NCI-H2029 (cell line): Measurements from ENCODE around the gene EPHB1.

Source experiments
- DNase-seq: peaks from one replicate; lab custom pipeline; 2025; lab: John Stamatoyannopoulos, UW

The EPHB1 gene

GRCh38 chr3:134794950-134795745 is at the start of gene EPHB1:
TSS of gene EPHB1 (plus strand) at chr3:134795260.
- peak; percentile 88 for DNase-seq

GRCh38 chr3:134748698-134749097 is 46.4 kb upstream of the EPHB1 start:
- no peak for DNase-seq

GRCh38 chr3:134749174-134749573 is 45.9 kb upstream of the EPHB1 start:
- DNase-seq: no peak

GRCh38 chr3:134749802-134750553 is 45.1 kb upstream of the EPHB1 start:
- no peak for DNase-seq

- DNase-seq: no peak
Measured at GRCh38 chr3:134751831-134752230, 43.2 kb upstream of the EPHB1 start.

GRCh38 chr3:134752761-134753461 is 42.1 kb upstream of the EPHB1 start:
- DNase-seq: no peak

- no peak for DNase-seq
Measured at GRCh38 chr3:134753999-134754742, 40.9 kb upstream of the EPHB1 start.

GRCh38 chr3:134754768-134755559 is 40.1 kb upstream of the EPHB1 start:
- no peak for DNase-seq

GRCh38 chr3:134755821-134756220 is 39.2 kb upstream of the EPHB1 start:
- DNase-seq: no peak

- DNase-seq: no peak
Measured at GRCh38 chr3:134757549-134758069, 37.5 kb upstream of the EPHB1 start.

- DNase-seq: no peak
Measured at GRCh38 chr3:134761213-134761612, 33.8 kb upstream of the EPHB1 start.

- no peak for DNase-seq
Measured at GRCh38 chr3:134762016-134762415, 33.0 kb upstream of the EPHB1 start.

GRCh38 chr3:134765468-134765867 is 29.6 kb upstream of the EPHB1 start:
- DNase-seq: no peak

- DNase-seq: no peak
Measured at GRCh38 chr3:134766290-134766689, 28.8 kb upstream of the EPHB1 start.

- no peak for DNase-seq
Measured at GRCh38 chr3:134768116-134768515, 26.9 kb upstream of the EPHB1 start.

GRCh38 chr3:134768837-134769236 is 26.2 kb upstream of the EPHB1 start:
- no peak for DNase-seq

- no peak for DNase-seq
Measured at GRCh38 chr3:134769287-134769868, 25.7 kb upstream of the EPHB1 start.

- DNase-seq: no peak
Measured at GRCh38 chr3:134772011-134772410, 23.0 kb upstream of the EPHB1 start.

GRCh38 chr3:134772591-134772990 is 22.5 kb upstream of the EPHB1 start:
- DNase-seq: no peak

- DNase-seq: no peak
Measured at GRCh38 chr3:134775831-134776230, 19.2 kb upstream of the EPHB1 start.

- DNase-seq: no peak
Measured at GRCh38 chr3:134776518-134776917, 18.5 kb upstream of the EPHB1 start.
